Measurements from ENCODE around the gene DENND1A. TPM values are rescaled to one million over a fixed set of nuclear protein-coding genes. Genes with fewer than 3 reads are reported as not detected.
A peak's percentile ranks its signal among the peaks of the same experiment; 100 is the strongest.

Gene DENND1A
- total and polyA plus RNA-seq, 4 experiments from 2014 or later = 1.4 to 14.2 (median 9.9) TPM

- H3K36me3 Mint-ChIP-seq = peaks cover 0 to 16% of the 10 kb centered on the region in 2 donors
- H3K27ac Mint-ChIP-seq = no peak overlapping the region
- H3K9me3 ChIP-seq (ENCODE audit: control insufficient read depth in 1 of 2, low read length in 2 of 2) = no peaks in the 10 kb centered on the region
- no peaks in the 10 kb centered on the region for H3K27me3 ChIP-seq (ENCODE audit: insufficient read depth, low read length)
- no peak overlapping the region for H3K4me3 ChIP-seq (ENCODE audit: low read length in 2 of 2)
- ChIA-PET CTCF (ENCODE audit: partially characterized antibody) (no interaction called here), POLR2A (ENCODE audit: partially characterized antibody) (no interaction called here)
- H3K27me3 Mint-ChIP-seq = no peaks in the 10 kb centered on the region
- no peak for DNase-seq
- H3K4me3 Mint-ChIP-seq = no peak overlapping the region
- no peaks in the 10 kb centered on the region for H3K4me1 ChIP-seq (ENCODE audit: insufficient read depth, low read length)
- H3K27ac ChIP-seq (ENCODE audit: low read depth, low read length) = no peak overlapping the region
- intact Hi-C loops (cut with micrococcal nuclease) = no loop called here
- H3K36me3 ChIP-seq (ENCODE audit: insufficient read depth, low read length) = no peaks in the 10 kb centered on the region
- H3K4me1 Mint-ChIP-seq = no peaks in the 10 kb centered on the region
- H3K9me3 Mint-ChIP-seq = no peaks in the 10 kb centered on the region
Observed at GRCh38 chr9:123392802-123393201, 537.1 kb downstream of the DENND1A start.

DNA sequence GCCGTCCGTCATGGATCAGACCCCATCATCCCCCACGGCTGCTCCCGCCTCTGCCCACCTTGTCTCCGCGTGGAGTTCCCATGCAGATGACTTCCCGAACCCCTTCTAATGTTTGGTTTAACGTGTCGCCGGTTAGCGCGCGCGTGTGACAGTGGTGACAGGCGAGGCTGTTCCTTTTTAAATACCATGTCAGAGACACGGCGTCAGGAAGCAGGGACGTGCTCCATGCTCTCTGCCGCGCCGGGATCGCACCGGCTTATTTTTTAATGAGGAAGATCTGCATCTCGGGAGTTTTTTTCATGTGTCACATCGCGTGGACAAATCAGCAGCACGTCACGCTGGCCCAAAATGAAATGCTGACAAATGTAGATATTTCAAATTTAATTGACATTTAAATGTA lies 538.0 kb downstream of the DENND1A start:
- H3K9me3 Mint-ChIP-seq = no peaks in the 10 kb centered on the region
- ChIA-PET CTCF (ENCODE audit: partially characterized antibody) (interaction anchor here (1.5 kb wide), 1 partner anchor 39 kb away, joined by 3 read pairs; no protein-coding TSS in a partner anchor), POLR2A (ENCODE audit: partially characterized antibody) (interaction anchor here (0.6 kb wide), 1 partner anchor 297 kb away, joined by 3 read pairs; no protein-coding TSS in a partner anchor)
- no peak overlapping the region for H3K27ac Mint-ChIP-seq
- H3K4me1 ChIP-seq (ENCODE audit: insufficient read depth, low read length) = no peaks in the 10 kb centered on the region
- no peaks in the 10 kb centered on the region for H3K27me3 Mint-ChIP-seq
- H3K36me3 ChIP-seq (ENCODE audit: insufficient read depth, low read length) = no peaks in the 10 kb centered on the region
- peak in 1 of 5 donors; percentile 27 for DNase-seq
- peaks cover 0 to 16% of the 10 kb centered on the region in 2 donors for H3K36me3 Mint-ChIP-seq
- H3K4me3 Mint-ChIP-seq = no peak overlapping the region
- no peaks in the 10 kb centered on the region for H3K27me3 ChIP-seq (ENCODE audit: insufficient read depth, low read length)
- no peak overlapping the region for H3K27ac ChIP-seq (ENCODE audit: low read depth, low read length)
- intact Hi-C loops (cut with micrococcal nuclease) = no loop called here
- H3K4me3 ChIP-seq (ENCODE audit: low read length in 2 of 2) = no peak overlapping the region
- no peaks in the 10 kb centered on the region for H3K9me3 ChIP-seq (ENCODE audit: control insufficient read depth in 1 of 2, low read length in 2 of 2)
- H3K4me1 Mint-ChIP-seq = no peaks in the 10 kb centered on the region

DNA sequence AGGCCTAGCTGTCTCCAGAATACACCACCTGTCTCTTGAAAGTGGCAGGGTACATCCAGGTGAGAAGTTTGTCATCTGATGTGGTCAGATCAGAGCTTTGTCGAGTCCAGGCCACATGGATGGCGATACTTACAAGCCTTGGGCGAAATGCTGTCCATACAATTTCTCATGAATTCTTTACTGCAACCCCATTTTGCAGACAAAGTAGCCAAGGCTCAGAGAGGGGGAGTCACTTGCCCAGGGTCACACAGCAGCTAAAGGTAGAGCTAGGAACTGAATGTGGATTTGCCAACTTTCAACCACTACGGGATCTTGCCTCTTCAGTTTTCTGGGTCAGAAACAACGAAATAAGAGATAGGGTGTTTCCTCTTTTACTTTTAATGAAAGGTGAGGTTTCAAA lies 538.7 kb downstream of the DENND1A start:
- Mint-ChIP-seq H3K27ac (no peak overlapping the region), H3K27me3 (no peaks in the 10 kb centered on the region), H3K36me3 (peaks cover 0 to 16% of the 10 kb centered on the region in 2 donors), H3K4me3 (no peak overlapping the region), H3K9me3 (no peaks in the 10 kb centered on the region), H3K4me1 (no peaks in the 10 kb centered on the region)
- Histone ChIP-seq H3K4me1 (ENCODE audit: insufficient read depth, low read length) (no peaks in the 10 kb centered on the region), H3K9me3 (ENCODE audit: control insufficient read depth in 1 of 2, low read length in 2 of 2) (no peaks in the 10 kb centered on the region), H3K36me3 (ENCODE audit: insufficient read depth, low read length) (no peaks in the 10 kb centered on the region), H3K4me3 (ENCODE audit: low read length in 2 of 2) (no peak overlapping the region), H3K27me3 (ENCODE audit: insufficient read depth, low read length) (no peaks in the 10 kb centered on the region), H3K27ac (ENCODE audit: low read depth, low read length) (no peak overlapping the region)
- DNase-seq = no peak
- ChIA-PET POLR2A (ENCODE audit: partially characterized antibody) (no interaction called here), CTCF (ENCODE audit: partially characterized antibody) (interaction anchor here (1.5 kb wide), 1 partner anchor 38 kb away, joined by 3 read pairs; no protein-coding TSS in a partner anchor)
- intact Hi-C loops (cut with micrococcal nuclease) = no loop called here

DNA sequence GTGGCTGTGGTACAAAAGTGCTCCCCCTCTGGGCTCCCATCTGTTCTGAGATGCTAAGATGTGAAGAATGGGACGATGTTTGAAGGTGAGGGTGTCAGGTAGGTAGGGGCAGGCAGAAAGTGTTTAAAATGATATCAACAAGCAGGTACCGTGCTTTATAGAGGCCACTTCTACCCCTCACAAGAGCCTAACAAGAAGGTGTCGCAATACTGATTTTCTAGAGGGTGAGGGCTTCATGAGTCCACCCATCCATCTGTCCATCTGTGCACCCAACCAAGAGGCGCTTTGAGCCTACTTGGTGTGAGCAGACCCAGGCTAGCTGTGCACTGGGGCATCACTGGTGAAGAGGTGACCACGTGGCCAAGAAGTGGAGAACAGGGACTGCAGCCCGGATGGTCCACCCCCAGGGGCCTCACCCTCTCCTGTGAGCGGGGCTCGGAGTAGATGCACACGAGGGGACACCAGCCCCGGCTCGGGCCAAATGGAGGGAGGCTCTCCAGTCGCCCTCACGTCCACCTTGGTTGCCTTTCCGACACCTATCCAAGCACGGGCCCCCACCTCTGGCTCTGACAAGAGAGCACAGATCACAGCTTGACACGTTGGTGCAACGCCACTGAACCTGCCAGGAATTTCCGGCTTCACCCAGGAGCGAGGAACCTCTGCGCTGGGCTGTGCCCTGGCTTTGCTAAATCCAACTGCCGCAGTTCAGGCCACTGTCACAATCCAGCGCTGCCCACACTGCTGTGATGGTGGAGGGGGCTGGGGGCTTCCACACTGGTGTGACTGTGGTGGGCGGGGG lies 539.4 kb downstream of the DENND1A start:
- H3K27ac Mint-ChIP-seq = peak overlapping the region in 1 of 7 donors; percentile 15
- Histone ChIP-seq H3K36me3 (ENCODE audit: insufficient read depth, low read length) (no peaks in the 10 kb centered on the region), H3K27me3 (ENCODE audit: insufficient read depth, low read length) (no peaks in the 10 kb centered on the region), H3K4me3 (ENCODE audit: low read length in 2 of 2) (no peak overlapping the region), H3K27ac (ENCODE audit: low read depth, low read length) (no peak overlapping the region), H3K9me3 (ENCODE audit: control insufficient read depth in 1 of 2, low read length in 2 of 2) (no peaks in the 10 kb centered on the region), H3K4me1 (ENCODE audit: insufficient read depth, low read length) (no peaks in the 10 kb centered on the region)
- no peaks in the 10 kb centered on the region for H3K4me1 Mint-ChIP-seq
- no peak overlapping the region for H3K4me3 Mint-ChIP-seq
- ChIA-PET CTCF (ENCODE audit: partially characterized antibody) (interaction anchor here (1.5 kb wide), 1 partner anchor 37 kb away, joined by 3 read pairs; no protein-coding TSS in a partner anchor), POLR2A (ENCODE audit: partially characterized antibody) (no interaction called here)
- H3K36me3 Mint-ChIP-seq = peaks cover 0 to 16% of the 10 kb centered on the region in 2 donors
- intact Hi-C loops (cut with micrococcal nuclease) = no loop called here
- peak in 1 of 5 donors; percentile 18 for DNase-seq
- H3K9me3 Mint-ChIP-seq = no peaks in the 10 kb centered on the region
- H3K27me3 Mint-ChIP-seq = no peaks in the 10 kb centered on the region

DNA sequence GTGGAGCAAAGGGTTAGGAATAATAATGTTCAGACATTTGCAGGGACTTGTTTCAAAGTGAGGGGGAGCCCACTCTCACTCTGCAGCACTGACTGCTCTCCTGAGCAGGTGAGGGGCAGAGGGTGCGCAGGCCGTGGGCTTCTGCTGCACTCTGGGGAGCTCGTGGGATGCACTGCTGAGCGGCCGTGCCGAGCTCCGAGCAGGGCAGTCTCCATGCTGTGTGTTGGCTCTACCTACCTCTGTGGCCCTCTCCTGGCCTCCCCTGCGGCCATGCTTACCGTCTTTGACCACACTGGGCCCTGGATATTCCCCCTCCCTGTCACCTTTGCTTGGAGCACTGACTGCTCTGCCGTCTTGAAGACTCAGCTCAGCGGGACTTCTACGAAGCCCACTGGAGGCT lies 540.2 kb downstream of the DENND1A start:
- DNase-seq = peak in 1 of 5 donors; percentile 5
- H3K4me3 ChIP-seq (ENCODE audit: low read length in 2 of 2) = no peak overlapping the region
- Mint-ChIP-seq H3K27me3 (no peaks in the 10 kb centered on the region), H3K4me3 (no peak overlapping the region), H3K36me3 (peaks cover 0 to 13% of the 10 kb centered on the region in 2 donors), H3K27ac (peak overlapping the region in 2 of 7 donors; percentile 37 to 38), H3K4me1 (no peaks in the 10 kb centered on the region), H3K9me3 (no peaks in the 10 kb centered on the region)
- POLR2A ChIA-PET (ENCODE audit: partially characterized antibody) = no interaction called here
- no peaks in the 10 kb centered on the region for H3K36me3 ChIP-seq (ENCODE audit: insufficient read depth, low read length)
- no peaks in the 10 kb centered on the region for H3K9me3 ChIP-seq (ENCODE audit: control insufficient read depth in 1 of 2, low read length in 2 of 2)
- CTCF ChIA-PET (ENCODE audit: partially characterized antibody) = no interaction called here
- H3K27ac ChIP-seq (ENCODE audit: low read depth, low read length) = no peak overlapping the region
- no peaks in the 10 kb centered on the region for H3K4me1 ChIP-seq (ENCODE audit: insufficient read depth, low read length)
- no peaks in the 10 kb centered on the region for H3K27me3 ChIP-seq (ENCODE audit: insufficient read depth, low read length)
- intact Hi-C loops (cut with micrococcal nuclease) = loop anchor here (10.0 kb wide), 1 partner anchor 925 kb away; no protein-coding TSS in a partner anchor

DNA sequence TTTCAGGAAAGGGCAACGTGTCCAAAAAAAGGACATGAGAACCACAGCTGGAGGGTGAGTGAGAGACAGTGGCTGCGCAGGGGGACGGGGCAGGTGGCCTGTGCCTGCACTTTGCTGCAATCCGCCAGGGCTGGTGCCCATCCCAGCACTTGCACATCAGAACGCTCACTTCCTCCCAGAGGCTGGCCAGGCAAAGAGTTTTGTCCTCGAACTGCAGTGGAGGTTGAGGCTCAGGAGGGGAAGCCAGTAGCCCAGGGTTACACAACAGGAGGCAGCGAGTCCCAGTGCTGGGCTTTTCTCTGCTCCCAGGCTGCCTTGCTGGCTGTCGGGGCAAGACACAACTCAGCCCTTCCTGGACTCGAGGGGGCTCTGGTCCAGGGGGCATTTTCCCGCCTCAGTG lies 540.9 kb downstream of the DENND1A start:
- DNase-seq = peak in 1 of 5 donors; percentile 17
- H3K4me3 ChIP-seq (ENCODE audit: low read length in 2 of 2) = no peak overlapping the region
- Mint-ChIP-seq H3K36me3 (peaks cover 0 to 9% of the 10 kb centered on the region in 2 donors), H3K9me3 (no peaks in the 10 kb centered on the region), H3K27ac (no peak overlapping the region), H3K4me3 (no peak overlapping the region), H3K4me1 (no peaks in the 10 kb centered on the region), H3K27me3 (no peaks in the 10 kb centered on the region)
- no peaks in the 10 kb centered on the region for H3K27me3 ChIP-seq (ENCODE audit: insufficient read depth, low read length)
- H3K27ac ChIP-seq (ENCODE audit: low read depth, low read length) = no peak overlapping the region
- no peaks in the 10 kb centered on the region for H3K4me1 ChIP-seq (ENCODE audit: insufficient read depth, low read length)
- intact Hi-C loops (cut with micrococcal nuclease) = loop anchor here (10.0 kb wide), 1 partner anchor 924 kb away; no protein-coding TSS in a partner anchor
- ChIA-PET POLR2A (ENCODE audit: partially characterized antibody) (no interaction called here), CTCF (ENCODE audit: partially characterized antibody) (interaction anchor here (1.7 kb wide), 1 partner anchor 35 kb away, joined by 7 read pairs; no protein-coding TSS in a partner anchor)
- H3K9me3 ChIP-seq (ENCODE audit: control insufficient read depth in 1 of 2, low read length in 2 of 2) = no peaks in the 10 kb centered on the region
- no peaks in the 10 kb centered on the region for H3K36me3 ChIP-seq (ENCODE audit: insufficient read depth, low read length)

GRCh38 chr9:123387686-123388085 lies 542.2 kb downstream of the DENND1A start:
- intact Hi-C loops (cut with micrococcal nuclease) = loop anchor here (10.0 kb wide), 1 partner anchor 923 kb away; no protein-coding TSS in a partner anchor
- H3K36me3 Mint-ChIP-seq = peaks cover 0 to 9% of the 10 kb centered on the region in 2 donors
- H3K4me3 ChIP-seq (ENCODE audit: low read length in 2 of 2) = no peak overlapping the region
- H3K27me3 ChIP-seq (ENCODE audit: insufficient read depth, low read length) = no peaks in the 10 kb centered on the region
- H3K4me3 Mint-ChIP-seq = no peak overlapping the region
- H3K4me1 Mint-ChIP-seq = no peaks in the 10 kb centered on the region
- H3K9me3 Mint-ChIP-seq = no peaks in the 10 kb centered on the region
- ChIA-PET CTCF (ENCODE audit: partially characterized antibody) (interaction anchor here (1.1 to 1.7 kb wide), 2 partner anchors 19 to 33 kb away, joined by 3 to 7 read pairs; no protein-coding TSS in a partner anchor), POLR2A (ENCODE audit: partially characterized antibody) (no interaction called here)
- no peaks in the 10 kb centered on the region for H3K9me3 ChIP-seq (ENCODE audit: control insufficient read depth in 1 of 2, low read length in 2 of 2)
- H3K27ac ChIP-seq (ENCODE audit: low read depth, low read length) = no peak overlapping the region
- no peaks in the 10 kb centered on the region for H3K27me3 Mint-ChIP-seq
- DNase-seq = peak in 1 of 5 donors; percentile 9
- H3K36me3 ChIP-seq (ENCODE audit: insufficient read depth, low read length) = no peaks in the 10 kb centered on the region
- no peak overlapping the region for H3K27ac Mint-ChIP-seq
- H3K4me1 ChIP-seq (ENCODE audit: insufficient read depth, low read length) = no peaks in the 10 kb centered on the region
